Vagina (tissue), 2 donors: ENCODE results near the gene PPM1M.
A peak's percentile ranks its signal among the peaks of the same experiment; 100 is the strongest.

Experiments used
- CTCF ChIP-seq, 3 experiments: fragments of 450-650 bp in 2 of 3; fragments of 200-600 bp in 1 of 3; sonication (generic) in 1 of 3; IDR thresholded peaks; one replicate each; pipeline ENCODE4 v1.5.1; 2017 to 2019; ENCODE audit warnings: antibody characterized with exemption in 3 of 3, mild to moderate bottlenecking in 2 of 3, moderate library complexity in 2 of 3
- POLR2A ChIP-seq, 2 donors: fragments of 450-650 bp; IDR thresholded peaks; one replicate each; pipeline ENCODE4 v1.6.1; 2017; ENCODE audit warnings: antibody characterized with exemption in 2 of 2, mild to moderate bottlenecking in 2 of 2, moderate library complexity in 2 of 2

GRCh38 chr3:52238761-52239701 is 6.5 kb upstream of the PPM1M start, which contains the start of gene TWF2:
- TF ChIP-seq CTCF (IDR thresholded peaks at IDR 0.05), result peak in 2 of 3 experiments; percentile 7 to 13
- TF ChIP-seq POLR2A (IDR thresholded peaks at IDR 0.05), result peak in 1 of 2 donors; percentile 85
